Smooth muscle cell (in vitro differentiated cells): ENCODE results near the gene ALDH1B1. TPM values are rescaled to one million over a fixed set of nuclear protein-coding genes. Genes with fewer than 3 reads are reported as not detected.

ENCODE experiments used
- DNase-seq: peaks from one replicate; lab custom pipeline; 2025; ENCODE audit not compliant: unreplicated experiment; lab: John Stamatoyannopoulos, UW
- H2AFZ ChIP-seq: fragments of 200-600 bp; sonication (generic); 2 replicates; pipeline ENCODE4 v1.6.0; 2016; ENCODE audit warnings: antibody characterized with exemption, low read depth, mild to moderate bottlenecking
- H3F3A ChIP-seq: fragments of 200-600 bp; sonication (generic); 2 replicates; pipeline ENCODE4 v1.6.0; 2017; ENCODE audit warnings: antibody characterized with exemption, low read depth
- H3K27ac ChIP-seq: fragments of 200-600 bp; sonication (generic); 2 replicates; pipeline ENCODE4 v1.5.1; 2016; ENCODE audit warnings: low read depth, mild to moderate bottlenecking
- H3K27me3 ChIP-seq: fragments of 200-600 bp; sonication (generic); 2 replicates; pipeline ENCODE4 v1.6.1; 2016; ENCODE audit warnings: low read depth, mild to moderate bottlenecking
- H3K36me3 ChIP-seq: fragments of 200-600 bp; sonication (generic); 2 replicates; pipeline ENCODE4 v1.5.1; 2016; ENCODE audit warnings: low read depth
- H3K4me1 ChIP-seq: fragments of 200-600 bp; sonication (generic); 2 replicates; pipeline ENCODE4 v1.5.1; 2016; ENCODE audit warnings: low read depth
- H3K4me2 ChIP-seq: fragments of 200-600 bp; sonication (generic); 2 replicates; pipeline ENCODE4 v1.6.0; 2016; ENCODE audit warnings: mild to moderate bottlenecking
- H3K4me3 ChIP-seq: fragments of 200-600 bp; sonication (generic); 2 replicates; pipeline ENCODE4 v1.5.1; 2016; ENCODE audit warnings: mild to moderate bottlenecking
- H3K79me2 ChIP-seq: fragments of 200-600 bp; sonication (generic); 2 replicates; pipeline ENCODE4 v1.6.0; 2016; ENCODE audit warnings: low read depth, mild to moderate bottlenecking
- H3K9ac ChIP-seq: fragments of 200-600 bp; sonication (generic); 2 replicates; pipeline ENCODE4 v1.6.0; 2016; ENCODE audit warnings: low read depth
- H3K9me3 ChIP-seq: fragments of 200-600 bp; sonication (generic); replicated peaks from 2 replicates; pipeline ENCODE4 v1.5.1; 2016; ENCODE audit warnings: low read depth
- H4K20me1 ChIP-seq: fragments of 200-600 bp; sonication (generic); 2 replicates; pipeline ENCODE4 v1.6.0; 2016; ENCODE audit warnings: low read depth
- WGBS: methylation state at CpG from one replicate; pipeline ENCODE4 v1.1.7; 2016; ENCODE audit warnings: low lambda C conversion rate; 5-methylcytosine and 5-hydroxymethylcytosine counted together
- polyA plus RNA-seq: library from polyadenylated mRNA; unstranded; fragments of >200 nt; fragmentation: Nextera tagmentation; extraction: Ambion mirVana; gene quantifications from 2 replicates; pipeline ENCODE4 v1.2.1, GENCODE V29; 2016
- total RNA-seq: library from RNA; depleted of rRNA; stranded (reverse); fragments of >200 nt; gene quantifications from 2 replicates; pipeline ENCODE4 v1.2.3, GENCODE V29; 2014
- TF ChIP-seq, protein P1 (sequence below): fragments of 200-600 bp; sonication (generic); IDR thresholded peaks from 2 replicates; pipeline ENCODE4 v1.5.1; 2017; ENCODE audit warnings: borderline replicate concordance, mild to moderate bottlenecking, antibody characterized with exemption; ENCODE audit not compliant: insufficient read depth, poor library complexity, severe bottlenecking

The ALDH1B1 gene
- total and polyA plus RNA-seq, 2 experiments from 2014 or later, result 25.3 to 31.9 TPM

GRCh38 chr9:38428062-38428461 is 35.6 kb downstream of the ALDH1B1 start:
- Histone ChIP-seq H3K9me3 (no peaks in the 10 kb centered on the region), H3K36me3 (no peaks in the 10 kb centered on the region), H3K27me3 (peaks cover 57% of the 10 kb centered on the region), H3K4me3 (no peak overlapping the region), H4K20me1 (no peaks in the 10 kb centered on the region), H3K4me2 (no peak overlapping the region), H3F3A (peaks cover 7% of the 10 kb centered on the region), H2AFZ (no peak overlapping the region), H3K27ac (no peak overlapping the region), H3K9ac (no peak overlapping the region), H3K79me2 (no peaks in the 10 kb centered on the region), H3K4me1 (no peaks in the 10 kb centered on the region)
- TF ChIP-seq, protein P1, sequence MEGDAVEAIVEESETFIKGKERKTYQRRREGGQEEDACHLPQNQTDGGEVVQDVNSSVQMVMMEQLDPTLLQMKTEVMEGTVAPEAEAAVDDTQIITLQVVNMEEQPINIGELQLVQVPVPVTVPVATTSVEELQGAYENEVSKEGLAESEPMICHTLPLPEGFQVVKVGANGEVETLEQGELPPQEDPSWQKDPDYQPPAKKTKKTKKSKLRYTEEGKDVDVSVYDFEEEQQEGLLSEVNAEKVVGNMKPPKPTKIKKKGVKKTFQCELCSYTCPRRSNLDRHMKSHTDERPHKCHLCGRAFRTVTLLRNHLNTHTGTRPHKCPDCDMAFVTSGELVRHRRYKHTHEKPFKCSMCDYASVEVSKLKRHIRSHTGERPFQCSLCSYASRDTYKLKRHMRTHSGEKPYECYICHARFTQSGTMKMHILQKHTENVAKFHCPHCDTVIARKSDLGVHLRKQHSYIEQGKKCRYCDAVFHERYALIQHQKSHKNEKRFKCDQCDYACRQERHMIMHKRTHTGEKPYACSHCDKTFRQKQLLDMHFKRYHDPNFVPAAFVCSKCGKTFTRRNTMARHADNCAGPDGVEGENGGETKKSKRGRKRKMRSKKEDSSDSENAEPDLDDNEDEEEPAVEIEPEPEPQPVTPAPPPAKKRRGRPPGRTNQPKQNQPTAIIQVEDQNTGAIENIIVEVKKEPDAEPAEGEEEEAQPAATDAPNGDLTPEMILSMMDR, result no peak
- no peak for DNase-seq
- WGBS, result 92% methylated on average over 1 of the region's 1 CpG

GRCh38 chr9:38431116-38431515 is 38.6 kb downstream of the ALDH1B1 start:
- 90% methylated on average over 4 of the region's 4 CpGs for WGBS
- DNase-seq, result no peak
- H3K4me2 ChIP-seq, result no peak overlapping the region

DNA sequence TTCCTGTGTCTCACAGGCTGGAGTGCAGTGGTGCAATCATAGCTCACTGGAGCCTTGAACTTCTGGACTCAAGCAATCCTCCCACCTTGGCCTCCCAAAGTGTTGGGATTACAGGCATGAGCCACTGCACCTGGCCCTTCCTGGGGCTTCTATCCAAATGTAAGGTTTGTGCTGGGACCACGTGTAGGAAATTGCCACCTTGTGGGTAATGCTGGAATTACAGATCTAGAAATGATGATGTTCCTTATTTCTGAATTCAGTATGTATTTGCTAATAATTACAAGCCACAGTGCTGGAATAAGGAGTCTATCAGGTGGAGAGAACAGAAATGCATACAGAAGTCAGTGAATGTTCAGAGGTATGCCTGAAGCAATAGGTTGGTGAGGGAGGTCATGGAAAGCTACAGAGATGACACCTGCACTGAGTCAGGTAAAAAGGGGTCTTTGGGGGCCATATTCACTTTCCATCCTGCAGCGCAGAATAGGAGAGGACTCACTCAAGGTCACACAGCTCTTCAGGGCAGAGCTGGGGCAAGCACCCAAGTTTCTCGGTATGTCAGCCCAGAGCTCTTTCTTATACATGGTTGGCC is 40.5 kb downstream of the ALDH1B1 start:
- Histone ChIP-seq H4K20me1 (no peaks in the 10 kb centered on the region), H3K36me3 (no peaks in the 10 kb centered on the region), H2AFZ (no peak overlapping the region), H3K27me3 (peaks cover 12% of the 10 kb centered on the region), H3K4me2 (no peak overlapping the region), H3K79me2 (no peaks in the 10 kb centered on the region), H3K27ac (no peak overlapping the region), H3K9ac (no peak overlapping the region), H3F3A (no peaks in the 10 kb centered on the region), H3K4me3 (no peak overlapping the region), H3K9me3 (no peaks in the 10 kb centered on the region), H3K4me1 (no peaks in the 10 kb centered on the region)
- DNase-seq, result no peak
- TF ChIP-seq, protein P1, result peak; percentile 67
- 40% methylated on average over 3 of the region's 3 CpGs for WGBS

More at GRCh38 chr9:38431116-38431515, 38.6 kb downstream of the ALDH1B1 start:
- Histone ChIP-seq H3K36me3 (no peaks in the 10 kb centered on the region), H3K4me3 (no peak overlapping the region), H3K4me1 (no peaks in the 10 kb centered on the region), H3K27me3 (peaks cover 31% of the 10 kb centered on the region), H3K9me3 (no peaks in the 10 kb centered on the region), H3K27ac (no peak overlapping the region), H3K79me2 (no peaks in the 10 kb centered on the region), H2AFZ (no peak overlapping the region), H3K9ac (no peak overlapping the region), H4K20me1 (no peaks in the 10 kb centered on the region), H3F3A (no peaks in the 10 kb centered on the region)
- TF ChIP-seq, protein P1, result no peak

- TF ChIP-seq, protein P1, result no peak
- Histone ChIP-seq H3K79me2 (no peaks in the 10 kb centered on the region), H3K27ac (no peak overlapping the region), H3K4me2 (no peak overlapping the region), H4K20me1 (no peaks in the 10 kb centered on the region), H3K4me3 (no peak overlapping the region), H3K36me3 (no peaks in the 10 kb centered on the region), H3F3A (no peaks in the 10 kb centered on the region), H3K9ac (no peak overlapping the region), H2AFZ (peak overlapping the region; percentile 5), H3K4me1 (no peaks in the 10 kb centered on the region), H3K27me3 (peaks cover 10% of the 10 kb centered on the region), H3K9me3 (no peaks in the 10 kb centered on the region)
- no peak for DNase-seq
- 45% methylated on average over 3 of the region's 3 CpGs for WGBS
Measured at GRCh38 chr9:38434365-38434764, 41.9 kb downstream of the ALDH1B1 start.
